NCI-H2196 treated with DMSO at 0.1 percent for 48 hours (cell line): ENCODE measurements around the gene HDAC11.

Experiments used
- DNase-seq: peaks from one replicate; lab custom pipeline; 2025; ENCODE audit not compliant: unreplicated experiment; lab: John Stamatoyannopoulos, UW

HDAC11 gene

GRCh38 chr3:13522236-13522635 is 42.1 kb downstream of the HDAC11 start:
- no peak for DNase-seq

- no peak for DNase-seq
These were observed 45.0 kb downstream of the HDAC11 start for GRCh38 chr3:13524979-13525669.

- no peak for DNase-seq
These were observed 45.9 kb downstream of the HDAC11 start for GRCh38 chr3:13525827-13526625.

GRCh38 chr3:13526626-13526949 is 46.5 kb downstream of the HDAC11 start:
- no peak for DNase-seq

GRCh38 chr3:13528217-13528867 is 48.2 kb downstream of the HDAC11 start:
- DNase-seq, result no peak

GRCh38 chr3:13529196-13530112 is 49.3 kb downstream of the HDAC11 start:
- no peak for DNase-seq

GRCh38 chr3:13530241-13531009 is 50.3 kb downstream of the HDAC11 start:
- DNase-seq, result no peak

- DNase-seq, result no peak
These were observed 52.0 kb downstream of the HDAC11 start for GRCh38 chr3:13532085-13532484.

- DNase-seq, result no peak
These were observed 52.5 kb downstream of the HDAC11 start for GRCh38 chr3:13532631-13533030.

GRCh38 chr3:13533885-13534301 is 53.8 kb downstream of the HDAC11 start:
- DNase-seq, result no peak

GRCh38 chr3:13535526-13535875 is 55.4 kb downstream of the HDAC11 start:
- no peak for DNase-seq

- no peak for DNase-seq
These were observed 55.8 kb downstream of the HDAC11 start for GRCh38 chr3:13535905-13536304.

- no peak for DNase-seq
These were observed 56.3 kb downstream of the HDAC11 start for GRCh38 chr3:13536432-13536831.

- DNase-seq, result no peak
These were observed 56.7 kb downstream of the HDAC11 start for GRCh38 chr3:13536832-13537231.

GRCh38 chr3:13537244-13537908 is 57.3 kb downstream of the HDAC11 start:
- DNase-seq, result no peak

GRCh38 chr3:13537909-13538296 is 57.8 kb downstream of the HDAC11 start:
- no peak for DNase-seq

GRCh38 chr3:13538520-13539291 is 58.6 kb downstream of the HDAC11 start:
- DNase-seq, result no peak

GRCh38 chr3:13539292-13539638 is 59.2 kb downstream of the HDAC11 start:
- no peak for DNase-seq

GRCh38 chr3:13539671-13540070 is 59.6 kb downstream of the HDAC11 start:
- DNase-seq, result no peak
